Right atrium auricular region (tissue), 2 donors: ENCODE results near the gene CACNA2D2. TPM values are rescaled to one million over a fixed set of nuclear protein-coding genes. Genes with fewer than 3 reads are reported as not detected.

Experiments used
- DNase-seq: peaks from one replicate; pipeline ENCODE4 v3.0.0-alpha.2; 2019; ENCODE audit warnings: low spot score
- H3K27ac ChIP-seq, 2 donors: fragments of 200-600 bp; sonication (generic); 1 replicate in 1 of 2; 2 replicates in 1 of 2; pipeline ENCODE4 v1.5.1; 2016 to 2019
- H3K27me3 ChIP-seq, 2 donors: fragments of 200-600 bp; sonication (generic); one replicate each; pipeline versions ENCODE4 v1.5.1 to v1.6.0; 2017 to 2019
- H3K36me3 ChIP-seq: fragments of 200-600 bp; sonication (generic); one replicate; pipeline ENCODE4 v1.5.1; 2016
- H3K4me1 ChIP-seq, 2 donors: fragments of 200-600 bp; sonication (generic); one replicate each; pipeline versions ENCODE4 v1.5.1 to v1.6.0; 2017 to 2019
- H3K4me3 ChIP-seq, 2 donors: fragments of 200-600 bp; sonication (generic); 1 replicate in 1 of 2; 2 replicates in 1 of 2; pipeline ENCODE4 v1.5.1; 2017 to 2019; ENCODE audit warnings: mild to moderate bottlenecking in 1 of 2, moderate library complexity in 1 of 2
- H3K9me3 ChIP-seq, 2 donors: fragments of 200-600 bp; sonication (generic); one replicate each; pipeline ENCODE4 v1.5.1; 2019
- total RNA-seq, 2 donors: library from RNA; depleted of rRNA; stranded (reverse); fragments of >200 nt; gene quantifications; one replicate each; pipeline ENCODE4 v1.1.0, GENCODE V29; 2016
- TF ChIP-seq, protein P1 (sequence below), 2 donors: fragments of 200-600 bp; sonication (generic); IDR thresholded peaks; one replicate each; pipeline ENCODE4 v1.5.1; 2019; ENCODE audit warnings: antibody characterized with exemption in 2 of 2

Gene CACNA2D2
- total RNA-seq, 2 donors from 2014 or later = 3.7 to 6.2 TPM

DNA sequence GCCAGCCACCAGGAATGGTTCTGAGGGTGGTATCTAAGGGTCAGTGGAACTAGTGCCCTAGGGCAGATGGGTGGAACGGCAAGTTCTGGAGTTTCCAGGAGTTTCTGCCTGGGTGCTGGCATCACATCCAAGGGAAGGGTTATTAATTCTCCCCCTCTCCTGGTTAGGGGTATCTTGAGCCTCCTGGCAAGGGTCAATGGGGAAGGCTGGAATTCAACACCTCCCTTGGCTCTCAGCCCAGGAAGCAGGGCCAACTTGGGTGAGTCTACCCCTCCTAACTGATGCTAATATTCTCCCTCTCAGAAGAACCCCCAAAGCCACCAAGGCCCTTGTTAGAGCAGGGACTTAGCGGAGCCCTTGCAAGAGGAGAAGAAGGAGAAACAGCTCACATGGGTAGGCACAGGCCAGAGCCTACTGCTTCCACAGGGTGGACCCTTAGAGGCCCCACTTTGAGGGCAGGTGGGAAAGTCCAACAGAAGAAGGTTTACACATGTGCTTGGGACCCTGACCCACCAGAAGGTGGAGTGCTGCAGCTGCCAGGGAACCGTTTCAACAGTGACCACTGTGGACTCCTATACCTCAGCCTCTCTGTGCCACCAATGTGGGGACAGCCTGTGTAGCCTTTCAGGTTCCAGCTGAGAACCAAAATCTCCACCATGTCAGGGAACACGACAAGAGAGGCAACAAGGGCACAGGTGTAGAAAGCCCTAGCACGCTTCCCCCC lies 147.4 kb downstream of the CACNA2D2 start:
- Histone ChIP-seq H3K27ac (peak overlapping the region; percentile 52 to 90), H3K9me3 (no peaks in the 10 kb centered on the region), H3K4me3 (peak overlapping the region; percentile 13 to 90), H3K36me3 (peaks cover 32% of the 10 kb centered on the region), H3K27me3 (no peaks in the 10 kb centered on the region), H3K4me1 (peaks cover 0 to 73% of the 10 kb centered on the region in 2 donors)
- no peak for DNase-seq
- TF ChIP-seq, protein P1, sequence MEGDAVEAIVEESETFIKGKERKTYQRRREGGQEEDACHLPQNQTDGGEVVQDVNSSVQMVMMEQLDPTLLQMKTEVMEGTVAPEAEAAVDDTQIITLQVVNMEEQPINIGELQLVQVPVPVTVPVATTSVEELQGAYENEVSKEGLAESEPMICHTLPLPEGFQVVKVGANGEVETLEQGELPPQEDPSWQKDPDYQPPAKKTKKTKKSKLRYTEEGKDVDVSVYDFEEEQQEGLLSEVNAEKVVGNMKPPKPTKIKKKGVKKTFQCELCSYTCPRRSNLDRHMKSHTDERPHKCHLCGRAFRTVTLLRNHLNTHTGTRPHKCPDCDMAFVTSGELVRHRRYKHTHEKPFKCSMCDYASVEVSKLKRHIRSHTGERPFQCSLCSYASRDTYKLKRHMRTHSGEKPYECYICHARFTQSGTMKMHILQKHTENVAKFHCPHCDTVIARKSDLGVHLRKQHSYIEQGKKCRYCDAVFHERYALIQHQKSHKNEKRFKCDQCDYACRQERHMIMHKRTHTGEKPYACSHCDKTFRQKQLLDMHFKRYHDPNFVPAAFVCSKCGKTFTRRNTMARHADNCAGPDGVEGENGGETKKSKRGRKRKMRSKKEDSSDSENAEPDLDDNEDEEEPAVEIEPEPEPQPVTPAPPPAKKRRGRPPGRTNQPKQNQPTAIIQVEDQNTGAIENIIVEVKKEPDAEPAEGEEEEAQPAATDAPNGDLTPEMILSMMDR (IDR thresholded peaks at IDR 0.05) = no peak

DNA sequence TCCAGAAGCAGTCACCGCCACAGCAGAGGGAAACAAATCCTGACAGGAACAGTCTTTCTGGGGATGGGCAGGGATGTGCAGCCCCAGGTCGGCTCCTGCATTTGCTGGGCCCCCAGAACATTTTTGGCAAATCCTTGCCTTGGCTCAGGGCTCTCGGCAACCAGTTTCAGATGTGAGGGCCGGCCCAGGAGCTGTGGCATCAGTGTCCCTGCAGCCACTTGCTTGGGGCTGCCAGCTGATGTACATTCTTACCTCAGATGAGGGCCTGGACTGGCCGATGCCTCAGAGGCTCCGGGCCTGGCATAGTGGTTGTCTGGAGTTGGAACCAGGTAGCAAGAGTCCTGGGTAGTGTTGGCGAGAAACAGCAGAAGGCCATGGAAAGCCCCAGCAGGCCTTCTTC lies 148.6 kb downstream of the CACNA2D2 start:
- TF ChIP-seq, protein P1 (IDR thresholded peaks at IDR 0.05) = no peak
- H3K4me1 ChIP-seq = peaks cover 0 to 79% of the 10 kb centered on the region in 2 donors
- H3K36me3 ChIP-seq = peaks cover 32% of the 10 kb centered on the region
- H3K4me3 ChIP-seq = no peak overlapping the region
- no peak for DNase-seq
- H3K27me3 ChIP-seq = no peaks in the 10 kb centered on the region
- H3K9me3 ChIP-seq = no peaks in the 10 kb centered on the region
- peak overlapping the region in 1 of 2 donors; percentile 52 for H3K27ac ChIP-seq

DNA sequence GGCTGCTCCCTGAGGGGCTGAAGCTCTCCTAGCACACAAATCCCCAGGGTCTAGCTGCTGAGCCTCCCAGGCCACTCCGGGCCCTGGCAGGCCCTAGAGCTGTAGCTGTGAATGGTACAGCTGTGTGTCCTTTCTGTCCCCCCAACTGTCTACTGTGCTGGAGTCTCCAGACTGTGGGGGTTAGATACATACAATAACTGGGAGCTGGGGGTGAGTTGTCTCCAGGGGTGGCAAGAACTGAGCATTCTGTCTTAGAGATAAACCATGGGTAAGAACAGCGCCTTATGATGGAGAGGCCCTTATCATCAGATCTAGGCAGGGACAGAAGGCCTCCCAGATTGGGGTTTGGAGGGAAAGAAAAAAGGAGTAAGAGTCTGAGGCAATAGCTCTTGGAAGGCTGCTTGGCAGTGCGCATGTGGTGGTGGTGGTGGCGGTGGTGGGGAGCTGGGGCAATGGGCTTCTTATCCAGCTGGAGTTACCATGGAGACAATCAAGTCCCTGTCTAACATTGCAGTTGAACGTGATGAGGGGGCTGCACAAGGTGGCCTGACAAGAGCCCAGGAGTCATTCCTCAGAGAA lies 149.2 kb downstream of the CACNA2D2 start:
- peaks cover 0 to 81% of the 10 kb centered on the region in 2 donors for H3K4me1 ChIP-seq
- H3K36me3 ChIP-seq = peaks cover 32% of the 10 kb centered on the region

DNA sequence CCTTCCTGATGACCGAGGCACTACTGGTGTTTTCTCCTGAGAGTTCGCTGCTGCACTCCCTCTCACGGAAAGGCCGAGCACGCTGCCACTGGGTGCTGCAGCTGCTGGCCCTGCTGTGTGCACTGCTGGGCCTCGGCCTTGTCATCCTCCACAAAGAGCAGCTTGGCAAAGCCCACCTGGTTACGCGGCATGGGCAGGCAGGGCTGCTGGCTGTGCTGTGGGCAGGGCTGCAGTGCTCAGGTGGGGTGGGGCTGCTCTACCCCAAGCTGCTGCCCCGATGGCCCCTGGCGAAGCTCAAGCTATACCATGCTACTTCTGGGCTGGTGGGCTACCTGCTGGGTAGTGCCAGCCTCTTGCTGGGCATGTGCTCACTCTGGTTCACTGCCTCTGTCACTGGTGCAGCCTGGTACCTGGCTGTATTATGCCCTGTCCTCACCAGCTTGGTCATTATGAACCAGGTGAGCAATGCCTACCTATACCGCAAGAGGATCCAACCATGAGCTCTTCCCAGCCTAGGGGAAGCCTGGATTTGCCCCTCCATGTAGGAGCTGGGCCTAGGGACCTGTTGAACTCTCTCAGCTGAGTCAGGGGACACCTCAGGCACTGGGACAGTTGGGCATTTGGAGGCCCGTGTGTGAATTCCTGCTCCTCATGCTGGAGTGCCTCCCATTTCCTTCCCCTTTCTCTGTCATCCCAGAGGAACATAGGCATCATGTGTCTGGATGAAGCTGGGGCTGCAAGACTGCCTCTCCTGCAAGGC lies 150.0 kb downstream of the CACNA2D2 start:
- Histone ChIP-seq H3K4me1 (peaks cover 0 to 79% of the 10 kb centered on the region in 2 donors), H3K27me3 (no peaks in the 10 kb centered on the region), H3K9me3 (no peaks in the 10 kb centered on the region), H3K4me3 (no peak overlapping the region), H3K27ac (no peak overlapping the region), H3K36me3 (peaks cover 39% of the 10 kb centered on the region)
- DNase-seq = no peak
- TF ChIP-seq, protein P1 (IDR thresholded peaks at IDR 0.05) = no peak

More for the DNA sequence above, 149.2 kb downstream of the CACNA2D2 start:
- TF ChIP-seq, protein P1 (IDR thresholded peaks at IDR 0.05) = no peak
- Histone ChIP-seq H3K4me3 (no peak overlapping the region), H3K27ac (no peak overlapping the region), H3K27me3 (no peaks in the 10 kb centered on the region), H3K9me3 (no peaks in the 10 kb centered on the region)
- no peak for DNase-seq

DNA sequence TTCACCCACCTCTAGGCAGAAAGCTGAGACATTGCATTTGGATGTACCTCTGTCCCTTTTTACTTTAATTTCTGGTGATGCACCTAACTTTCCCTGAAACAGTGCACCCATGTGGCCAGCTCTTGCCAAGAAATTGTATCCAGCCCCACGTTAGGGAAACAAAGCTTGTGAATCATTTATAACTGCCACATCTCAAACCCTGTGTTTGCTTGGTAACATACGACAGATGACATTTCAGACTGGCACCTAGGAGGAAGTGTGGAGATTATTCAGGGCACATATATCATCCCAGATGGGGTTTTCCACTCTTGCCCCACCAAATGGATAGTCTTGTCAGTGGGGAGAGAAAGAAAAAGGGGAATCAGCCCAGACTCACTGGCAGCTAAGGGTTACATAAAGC lies 150.7 kb downstream of the CACNA2D2 start:
- Histone ChIP-seq H3K9me3 (no peaks in the 10 kb centered on the region), H3K4me1 (peaks cover 0 to 73% of the 10 kb centered on the region in 2 donors), H3K27ac (no peak overlapping the region), H3K4me3 (no peak overlapping the region), H3K36me3 (peaks cover 39% of the 10 kb centered on the region), H3K27me3 (no peaks in the 10 kb centered on the region)
- TF ChIP-seq, protein P1 (IDR thresholded peaks at IDR 0.05) = no peak
- DNase-seq = no peak
